ACC112 (cell line): ENCODE measurements around the gene AS3MT.
A peak's percentile ranks its signal among the peaks of the same experiment; 100 is the strongest.
"Not testable (repeated sequence)": the region's sequence is repeated elsewhere in the genome, so short reads cannot be mapped to it uniquely, and the experiment has no call there.

Experiments used
- H2AFZ ChIP-seq: fragments of 200-600 bp; sonication (generic); one replicate; pipeline ENCODE4 v1.6.0; 2017; ENCODE audit warnings: antibody characterized with exemption, low read length; ENCODE audit not compliant: unreplicated experiment
- H3K27ac ChIP-seq: fragments of 200-600 bp; sonication (generic); 2 replicates; pipeline ENCODE4 v1.5.1; 2014; ENCODE audit warnings: low read depth, mild to moderate bottlenecking, antibody characterized with exemption, low read length, moderate library complexity
- H3K27me3 ChIP-seq: fragments of 200-600 bp; sonication (generic); 2 replicates; pipeline ENCODE4 v1.6.1; 2014; ENCODE audit warnings: mild to moderate bottlenecking, antibody characterized with exemption, low read length, moderate library complexity, mixed read lengths; ENCODE audit not compliant: insufficient read depth
- H3K36me3 ChIP-seq: fragments of 200-600 bp; sonication (generic); 2 replicates; pipeline ENCODE4 v1.6.1; 2016; ENCODE audit warnings: mild to moderate bottlenecking, antibody characterized with exemption, low read length, moderate library complexity, mixed read lengths; ENCODE audit not compliant: insufficient read depth
- H3K4me1 ChIP-seq: fragments of 200-600 bp; sonication (generic); one replicate; pipeline ENCODE4 v1.6.1; 2016; ENCODE audit warnings: low read length, mixed read lengths; ENCODE audit not compliant: insufficient read depth, unreplicated experiment, control insufficient read depth
- H3K4me3 ChIP-seq: fragments of 200-600 bp; sonication (generic); 2 replicates; pipeline ENCODE4 v1.5.1; 2014; ENCODE audit warnings: mild to moderate bottlenecking, low read depth, low read length
- H3K79me2 ChIP-seq: fragments of 200-600 bp; sonication (generic); one replicate; pipeline ENCODE4 v1.6.0; 2016; ENCODE audit warnings: low read length; ENCODE audit not compliant: control insufficient read depth, unreplicated experiment, insufficient read depth

AS3MT gene

DNA sequence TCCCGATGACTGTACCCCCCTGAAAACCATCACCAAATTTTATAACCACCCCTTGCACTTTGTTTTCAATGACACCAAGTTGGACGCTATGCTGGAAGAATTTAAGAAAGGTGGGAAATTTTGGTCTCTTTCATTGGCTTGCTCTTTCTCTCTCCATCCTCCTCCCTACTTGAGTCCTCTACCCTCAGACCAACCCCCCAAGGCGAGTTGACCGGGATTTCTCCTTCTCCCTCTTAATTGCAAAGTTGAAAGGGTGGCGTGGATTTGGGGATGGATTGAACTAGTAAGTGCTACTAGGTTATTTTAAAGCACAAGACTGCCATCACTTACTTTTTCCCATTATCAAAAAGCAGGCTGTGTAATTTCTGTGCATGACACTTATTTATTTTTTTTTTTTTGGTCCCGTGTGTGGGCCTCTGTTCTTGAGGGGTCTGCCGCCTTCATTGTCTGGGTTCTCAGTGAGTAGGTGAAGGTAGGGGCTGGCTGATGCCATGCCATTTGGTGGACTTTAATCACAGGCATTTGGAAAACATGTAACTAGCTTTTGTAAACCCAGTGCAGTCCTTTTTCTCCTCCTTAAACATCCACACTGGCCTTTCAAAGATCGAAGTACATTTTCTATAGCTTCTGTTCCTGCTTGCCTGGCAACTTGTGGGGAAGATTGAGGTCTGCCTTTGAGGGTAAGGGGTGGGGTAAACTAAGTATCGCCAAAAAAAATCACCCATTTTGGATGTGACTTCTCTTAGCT, 50.9 kb downstream of the AS3MT start:
- Histone ChIP-seq H3K79me2 (no peaks in the 10 kb centered on the region), H3K36me3 (no peaks in the 10 kb centered on the region), H3K27ac (no peak overlapping the region), H3K4me1 (peaks cover 21% of the 10 kb centered on the region), H2AFZ (no peak overlapping the region), H3K27me3 (no peaks in the 10 kb centered on the region), H3K4me3 (peak overlapping the region; percentile 81)

DNA sequence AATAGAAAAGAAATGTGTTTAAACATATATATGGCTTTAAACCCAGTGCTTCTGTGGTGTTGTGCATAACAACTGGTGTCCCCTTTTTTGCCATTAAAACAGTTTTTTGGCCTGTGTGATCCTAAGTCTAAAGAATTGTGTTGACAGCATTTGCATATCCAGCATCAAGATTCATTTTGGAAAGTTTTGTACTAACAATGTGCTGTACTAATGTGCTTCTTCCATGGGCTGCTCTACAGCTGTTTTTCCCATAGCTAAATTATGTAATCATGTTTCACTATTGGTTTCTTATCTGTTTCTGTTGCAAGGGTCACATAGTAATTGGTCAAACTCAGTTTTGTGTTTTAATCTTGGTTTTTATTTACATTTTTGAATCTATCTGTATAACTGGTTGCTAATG, 54.3 kb downstream of the AS3MT start:
- Histone ChIP-seq H3K36me3 (no peaks in the 10 kb centered on the region), H3K4me1 (peaks cover 21% of the 10 kb centered on the region), H3K27ac (no peak overlapping the region), H3K27me3 (no peaks in the 10 kb centered on the region), H3K79me2 (no peaks in the 10 kb centered on the region), H3K4me3 (no peak overlapping the region), H2AFZ (no peak overlapping the region)

DNA sequence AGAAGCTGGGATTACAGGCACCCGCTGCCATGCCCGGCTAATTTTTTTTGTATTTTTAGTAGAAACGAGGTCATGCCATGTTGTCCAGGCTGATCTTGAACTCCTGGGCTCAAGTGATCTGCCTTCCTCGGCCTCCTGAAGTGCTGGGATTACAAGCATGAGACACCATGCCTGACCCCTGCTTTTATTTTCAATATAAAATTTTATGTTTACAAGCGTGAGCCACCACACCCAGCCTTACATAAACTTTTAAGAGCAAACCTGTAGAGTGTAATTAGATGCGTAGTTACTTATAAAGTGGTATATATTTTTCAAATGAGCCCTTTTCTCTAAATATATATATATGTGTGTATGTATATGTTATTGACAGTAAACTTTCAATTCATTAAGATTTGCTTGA, 57.6 kb downstream of the AS3MT start:
- H2AFZ ChIP-seq = no peak overlapping the region
- no peak overlapping the region for H3K4me3 ChIP-seq
- no peaks in the 10 kb centered on the region for H3K4me1 ChIP-seq
- no peak overlapping the region for H3K27ac ChIP-seq
- no peaks in the 10 kb centered on the region for H3K36me3 ChIP-seq
- H3K27me3 ChIP-seq = no peaks in the 10 kb centered on the region
- H3K79me2 ChIP-seq = no peaks in the 10 kb centered on the region

DNA sequence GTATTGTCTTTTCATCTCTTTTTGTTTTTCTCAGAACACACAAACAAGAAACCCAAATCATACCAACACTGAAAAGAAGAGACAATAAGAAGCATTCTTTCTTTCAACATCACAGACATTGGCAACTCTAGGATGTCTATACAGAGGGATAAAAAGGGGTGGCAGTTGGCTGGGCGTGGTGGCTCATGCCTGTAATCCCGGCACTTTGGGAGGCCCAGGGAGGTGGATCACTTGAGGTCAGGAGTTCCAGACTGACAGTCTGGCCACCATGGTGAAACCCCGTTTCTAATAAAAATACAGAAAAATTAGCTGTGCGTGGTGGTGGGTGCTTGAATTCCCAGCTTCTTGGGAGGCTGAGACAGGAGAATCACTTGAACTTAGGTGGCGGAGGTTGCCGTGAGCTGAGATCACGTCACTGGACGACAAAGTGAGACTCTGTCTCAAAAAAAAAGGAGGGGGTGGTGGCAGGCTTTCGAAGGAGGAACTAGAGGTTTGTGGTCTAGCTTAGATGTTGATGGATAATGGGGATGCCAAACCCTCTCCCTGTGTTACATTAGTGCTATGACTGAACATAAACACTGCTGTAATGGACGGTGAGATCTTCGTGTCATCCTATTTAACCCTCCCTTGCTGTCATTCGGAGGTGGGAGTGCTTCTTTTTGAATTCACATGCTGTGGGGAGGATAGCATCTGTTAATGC, 58.2 kb downstream of the AS3MT start:
- H2AFZ ChIP-seq = no peak overlapping the region
- H3K4me3 ChIP-seq = no peak overlapping the region
- no peaks in the 10 kb centered on the region for H3K36me3 ChIP-seq
- H3K4me1 ChIP-seq = no peaks in the 10 kb centered on the region
- no peaks in the 10 kb centered on the region for H3K79me2 ChIP-seq
- no peak overlapping the region for H3K27ac ChIP-seq
- no peaks in the 10 kb centered on the region for H3K27me3 ChIP-seq

DNA sequence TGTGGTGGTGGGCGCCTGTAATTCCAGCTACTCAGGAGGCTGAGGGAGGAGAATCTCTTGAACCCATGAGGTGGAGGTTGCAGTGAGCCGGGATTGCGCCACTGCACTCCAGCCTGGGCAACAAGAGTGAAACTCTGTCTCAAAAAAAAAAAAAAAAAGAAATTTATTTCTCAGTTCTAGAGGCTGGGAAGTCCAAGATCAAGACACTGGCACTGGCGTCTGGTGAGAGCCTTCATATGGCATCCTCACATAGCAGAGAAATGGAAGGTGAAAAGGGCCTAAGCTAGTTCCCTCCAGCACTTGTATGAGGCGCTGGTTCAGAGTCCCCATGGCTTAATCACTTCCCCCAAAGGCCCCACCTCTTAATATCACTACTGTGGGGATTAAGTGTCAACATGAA, 59.2 kb downstream of the AS3MT start:
- H2AFZ ChIP-seq, H3K4me1 ChIP-seq, H3K27ac ChIP-seq, H3K4me3 ChIP-seq, H3K27me3 ChIP-seq, H3K79me2 ChIP-seq, H3K36me3 ChIP-seq: not testable (repeated sequence)

DNA sequence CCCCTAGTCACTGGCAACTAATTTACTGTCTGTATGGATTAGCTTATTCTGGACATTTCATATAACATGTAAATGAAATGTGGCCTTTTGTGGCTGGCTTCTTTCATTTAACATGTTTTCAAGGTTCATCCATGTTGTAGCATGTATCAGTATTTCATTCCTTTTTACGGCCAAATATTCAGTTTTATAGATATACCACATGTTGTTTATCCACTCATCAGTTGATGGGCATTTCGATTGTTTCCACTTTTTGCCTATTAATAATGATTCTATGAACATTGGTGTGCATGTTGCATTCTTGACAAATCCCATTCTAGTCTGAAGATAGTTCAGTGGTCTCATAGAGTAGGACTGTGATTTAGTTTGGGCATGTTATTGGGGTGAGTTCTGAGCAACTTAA, 61.5 kb downstream of the AS3MT start:
- Histone ChIP-seq H3K27me3 (no peaks in the 10 kb centered on the region), H3K4me3 (no peak overlapping the region), H3K27ac (no peak overlapping the region), H2AFZ (no peak overlapping the region), H3K36me3 (no peaks in the 10 kb centered on the region), H3K79me2 (no peaks in the 10 kb centered on the region), H3K4me1 (no peaks in the 10 kb centered on the region)

DNA sequence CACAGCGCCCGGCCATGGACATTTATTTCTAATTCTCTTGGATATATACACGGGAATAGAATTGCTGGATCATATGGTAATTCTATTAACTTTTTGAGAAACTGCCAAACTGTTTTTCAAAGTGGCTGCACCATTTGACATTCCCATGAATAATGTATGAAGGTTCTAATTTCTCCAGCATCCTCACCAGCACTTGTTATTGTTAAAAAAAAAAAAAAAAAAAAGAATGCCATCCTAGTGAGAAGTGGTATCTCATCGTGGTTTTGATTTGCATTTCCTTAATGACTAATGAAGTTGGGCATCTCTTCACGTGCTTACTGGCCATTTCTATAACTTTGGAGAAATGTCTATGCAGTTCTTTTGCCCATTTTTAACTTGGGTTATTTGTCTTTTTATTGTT, 62.4 kb downstream of the AS3MT start:
- no peaks in the 10 kb centered on the region for H3K36me3 ChIP-seq
- no peak overlapping the region for H2AFZ ChIP-seq
- H3K27ac ChIP-seq = no peak overlapping the region
- no peaks in the 10 kb centered on the region for H3K4me1 ChIP-seq
- H3K27me3 ChIP-seq = no peaks in the 10 kb centered on the region
- no peak overlapping the region for H3K4me3 ChIP-seq
- H3K79me2 ChIP-seq = no peaks in the 10 kb centered on the region

DNA sequence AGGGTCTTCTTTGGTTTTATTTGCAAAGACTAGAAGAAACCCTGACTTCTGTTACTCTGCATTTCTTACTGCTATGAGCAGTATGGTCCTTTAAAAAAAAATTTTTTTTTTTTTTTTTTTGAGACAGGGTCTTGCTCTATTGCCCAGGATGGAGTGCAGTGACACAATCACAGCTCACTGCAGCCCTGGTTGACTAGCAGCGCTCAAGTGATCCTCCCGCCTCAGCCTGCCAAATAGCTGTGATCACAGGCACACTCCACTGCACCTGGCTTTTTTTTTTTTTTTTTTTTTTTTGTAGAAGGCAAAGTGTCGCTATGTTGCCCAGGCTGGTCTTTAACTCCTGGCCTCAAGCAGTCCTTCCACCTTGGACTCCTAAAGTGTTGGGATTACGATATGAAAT, 66.2 kb downstream of the AS3MT start:
- no peak overlapping the region for H3K27ac ChIP-seq
- H3K27me3 ChIP-seq = no peaks in the 10 kb centered on the region
- H3K4me3 ChIP-seq = no peak overlapping the region
- H3K79me2 ChIP-seq = no peaks in the 10 kb centered on the region
- H2AFZ ChIP-seq = no peak overlapping the region
- H3K36me3 ChIP-seq = no peaks in the 10 kb centered on the region
- H3K4me1 ChIP-seq = no peaks in the 10 kb centered on the region

DNA sequence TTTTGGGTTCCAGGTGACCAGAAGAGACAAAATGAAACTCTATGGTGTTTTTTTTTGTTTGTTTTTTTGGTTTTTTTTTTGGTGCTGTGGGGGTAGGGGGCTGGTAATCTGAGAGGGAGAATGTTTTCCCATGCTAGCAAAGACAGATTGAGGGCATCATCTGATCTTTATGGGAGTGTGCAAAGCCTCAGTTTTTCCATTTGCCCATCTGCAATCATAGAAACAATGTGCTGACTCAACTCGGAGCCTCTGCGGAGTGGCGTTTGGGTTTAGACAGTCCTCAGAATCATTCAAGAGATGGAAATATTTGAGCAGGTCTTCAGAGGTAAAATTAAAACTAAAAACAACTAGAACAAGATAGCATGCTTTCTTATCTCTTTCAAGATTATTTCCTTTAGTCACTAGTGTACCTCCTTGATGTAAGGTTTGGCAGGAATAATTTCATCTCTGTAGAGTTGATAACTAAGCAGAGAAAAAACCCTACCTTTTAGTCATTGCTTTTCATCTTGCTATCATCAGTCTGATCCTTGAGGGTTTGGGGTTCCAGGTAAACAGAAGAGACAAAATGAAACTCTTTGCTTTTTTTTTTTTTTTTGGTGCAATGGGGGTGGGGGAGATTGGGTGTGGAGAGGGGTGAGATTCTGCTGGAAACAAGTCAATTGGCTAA, 66.8 kb downstream of the AS3MT start:
- Histone ChIP-seq H2AFZ (no peak overlapping the region), H3K36me3 (no peaks in the 10 kb centered on the region), H3K27me3 (no peaks in the 10 kb centered on the region), H3K27ac (no peak overlapping the region), H3K4me3 (no peak overlapping the region), H3K79me2 (no peaks in the 10 kb centered on the region), H3K4me1 (no peaks in the 10 kb centered on the region)

DNA sequence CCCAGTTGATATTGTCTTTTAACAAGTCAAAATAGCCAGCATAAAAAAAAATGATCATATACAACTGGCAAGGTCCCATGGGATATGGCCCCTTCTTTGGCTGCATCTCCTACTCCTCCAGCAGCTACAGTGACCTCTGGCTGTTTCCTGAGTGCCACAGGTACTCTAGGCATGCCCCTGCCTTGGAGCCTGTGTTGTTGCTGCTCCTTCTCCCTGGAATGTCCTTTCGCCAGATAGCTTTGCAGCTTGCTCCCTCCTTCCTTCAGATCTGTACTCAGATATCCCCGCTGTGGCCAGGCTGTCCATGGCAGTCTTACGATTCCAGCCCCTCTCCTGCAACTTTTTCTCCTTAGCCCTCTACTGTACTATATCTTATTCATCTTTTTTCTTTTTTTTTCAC, 72.1 kb downstream of the AS3MT start:
- no peaks in the 10 kb centered on the region for H3K27me3 ChIP-seq
- H3K27ac ChIP-seq = no peak overlapping the region
- no peaks in the 10 kb centered on the region for H3K4me1 ChIP-seq
- H3K36me3 ChIP-seq = no peaks in the 10 kb centered on the region
- no peak overlapping the region for H2AFZ ChIP-seq
- no peaks in the 10 kb centered on the region for H3K79me2 ChIP-seq
- no peak overlapping the region for H3K4me3 ChIP-seq

DNA sequence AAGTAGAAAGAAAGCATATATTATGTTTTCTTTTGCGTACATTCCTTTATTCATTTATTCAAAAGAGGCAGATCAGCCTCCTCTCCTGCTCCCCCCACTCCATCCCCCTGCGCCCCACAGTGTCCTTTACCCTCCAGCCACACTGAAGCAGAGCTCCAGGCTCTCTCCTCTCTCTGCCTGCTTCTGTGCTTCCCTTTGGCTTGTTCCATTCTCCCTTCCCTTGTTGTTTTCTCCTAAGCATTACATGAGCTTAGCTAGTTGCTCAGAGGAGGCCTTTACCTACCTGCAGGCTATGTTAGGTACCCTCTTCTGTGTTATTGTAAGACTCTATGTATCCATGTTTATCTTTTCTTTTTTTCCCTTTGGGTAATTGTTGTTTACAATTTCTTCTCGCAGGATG, 76.2 kb downstream of the AS3MT start:
- Histone ChIP-seq H3K36me3 (no peaks in the 10 kb centered on the region), H3K4me1 (no peaks in the 10 kb centered on the region), H3K4me3 (no peak overlapping the region), H2AFZ (no peak overlapping the region), H3K79me2 (no peaks in the 10 kb centered on the region), H3K27ac (no peak overlapping the region), H3K27me3 (no peaks in the 10 kb centered on the region)
